T-helper 1 cell (primary cell): Measurements from ENCODE around the gene C12orf75.
"Not testable (repeated sequence)": the region's sequence is repeated elsewhere in the genome, so short reads cannot be mapped to it uniquely, and the experiment has no call there.

Experiments used
- DNase-seq, 5 donors: peaks; one replicate each; pipeline ENCODE4 v3.0.0-alpha.2; 2012 to 2020

Gene C12orf75

GRCh38 chr12:105337391-105337790, 6.9 kb downstream of the C12orf75 start:
- DNase-seq = no peak

- no peak for DNase-seq
These were observed 8.5 kb downstream of the C12orf75 start for GRCh38 chr12:105338966-105339365.

GRCh38 chr12:105341010-105341409, 10.5 kb downstream of the C12orf75 start:
- DNase-seq = no peak

- DNase-seq = not testable (repeated sequence)
These were observed 11.1 kb downstream of the C12orf75 start for GRCh38 chr12:105341620-105342019.

GRCh38 chr12:105342464-105342863, 12.0 kb downstream of the C12orf75 start:
- DNase-seq = no peak

- no peak for DNase-seq
These were observed 13.3 kb downstream of the C12orf75 start for GRCh38 chr12:105343836-105344235.

- DNase-seq = no peak
These were observed 17.0 kb downstream of the C12orf75 start for GRCh38 chr12:105347499-105347898.

GRCh38 chr12:105348142-105348541, 17.7 kb downstream of the C12orf75 start:
- DNase-seq = no peak

GRCh38 chr12:105348561-105348960, 18.1 kb downstream of the C12orf75 start:
- DNase-seq = no peak

- no peak for DNase-seq
These were observed 18.6 kb downstream of the C12orf75 start for GRCh38 chr12:105349138-105349537.

- no peak for DNase-seq
These were observed 21.0 kb downstream of the C12orf75 start for GRCh38 chr12:105351523-105351922.

- DNase-seq = no peak
These were observed 21.6 kb downstream of the C12orf75 start for GRCh38 chr12:105352052-105352451.

- no peak for DNase-seq
These were observed 22.6 kb downstream of the C12orf75 start for GRCh38 chr12:105352940-105353635.

GRCh38 chr12:105355752-105356151, 25.3 kb downstream of the C12orf75 start:
- no peak for DNase-seq

- DNase-seq = peak in 1 of 5 donors; percentile 26
These were observed 26.7 kb downstream of the C12orf75 start for GRCh38 chr12:105357162-105357691.

GRCh38 chr12:105358789-105359188, 28.3 kb downstream of the C12orf75 start:
- DNase-seq = no peak

GRCh38 chr12:105359856-105360255, 29.4 kb downstream of the C12orf75 start:
- no peak for DNase-seq

- DNase-seq = no peak
These were observed 33.4 kb downstream of the C12orf75 start for GRCh38 chr12:105363890-105364289.

- DNase-seq = no peak
These were observed 34.7 kb downstream of the C12orf75 start for GRCh38 chr12:105365231-105365630.

- DNase-seq = no peak
These were observed 37.7 kb downstream of the C12orf75 start for GRCh38 chr12:105368047-105368646.

GRCh38 chr12:105369014-105369413, 38.5 kb downstream of the C12orf75 start:
- DNase-seq = no peak

- no peak for DNase-seq
These were observed 43.8 kb downstream of the C12orf75 start for GRCh38 chr12:105374303-105374702.

GRCh38 chr12:105377077-105377476, 46.6 kb downstream of the C12orf75 start:
- DNase-seq = no peak

- no peak for DNase-seq
These were observed 48.4 kb downstream of the C12orf75 start for GRCh38 chr12:105378911-105379310.
